Keratinocyte (primary cell): ENCODE measurements around the gene TMEM132D.

Source experiments
- CTCF ChIP-seq, 3 experiments: IDR thresholded peaks in 1 of 3; conservative IDR thresholded peaks in 1 of 3; optimal IDR thresholded peaks in 1 of 3; 2 replicates in 2 of 3; 3 replicates in 1 of 3; pipeline versions ENCODE3 to v1.5.1; 2011; ENCODE audit warnings: low read length in 3 of 3, mild to moderate bottlenecking in 3 of 3, moderate library complexity in 2 of 3, control low read depth in 1 of 3, inconsistent platforms in 1 of 3; ENCODE audit not compliant: insufficient read depth in 2 of 3; ENCODE audit errors: extremely low read depth in 1 of 3
- EZH2 ChIP-seq: IDR thresholded peaks from one replicate; pipeline ENCODE4 v1.6.1; 2012; ENCODE audit warnings: inconsistent platforms, mild to moderate bottlenecking, low read length, moderate library complexity

- TF ChIP-seq CTCF (optimal IDR thresholded peaks at IDR 0.05 in 1 of 3, IDR thresholded peaks at IDR 0.05 in 1 of 3, conservative IDR thresholded peaks at IDR 0.05 in 1 of 3; ENCODE audit: extremely low read depth in 1 of 3, insufficient read depth in 2 of 3, low read length in 3 of 3) (no peak), EZH2 (no peak)
These were observed 246.6 kb downstream of the TMEM132D start for GRCh38 chr12:129657179-129657578.
